HL-60 (cell line): ENCODE measurements around the gene CNGA2.

Source experiments
- DNase-seq, 2 experiments: peaks; one replicate each; pipeline ENCODE4 v3.0.0-alpha.2; 2010 to 2020; ENCODE audit warnings: low read depth in 1 of 2, low spot score in 1 of 2
- H3K27ac ChIP-seq: fragments of 250-450 bp; sonication (Bioruptor Pico); replicated peaks from 2 replicates; pipeline ENCODE4 v1.5.1; 2020; ENCODE audit warnings: mild to moderate bottlenecking, moderate library complexity
- H3K27me3 ChIP-seq: fragments of 250-450 bp; sonication (Bioruptor Pico); 2 replicates; pipeline ENCODE4 v1.5.1; 2021; ENCODE audit warnings: mild to moderate bottlenecking, moderate library complexity; ENCODE audit not compliant: insufficient read depth, poor library complexity, severe bottlenecking
- H3K4me3 ChIP-seq: replicated peaks from 2 replicates; pipeline ENCODE4 v1.5.1; 2011; ENCODE audit warnings: mild to moderate bottlenecking, control low read depth, low read length; ENCODE audit not compliant: insufficient read depth
- GABPA ChIP-seq: IDR thresholded peaks from 2 replicates; pipeline ENCODE4 v1.6.1; 2012; ENCODE audit warnings: low read depth
- POLR2AphosphoS5 ChIP-seq: IDR thresholded peaks from 2 replicates; pipeline ENCODE4 v1.6.1; 2012; ENCODE audit warnings: low read depth
- SPI1 ChIP-seq: IDR thresholded peaks from 2 replicates; pipeline ENCODE4 v1.6.1; 2012; ENCODE audit warnings: low read depth, mild to moderate bottlenecking, borderline replicate concordance
- TF ChIP-seq, protein P1 (sequence below): IDR thresholded peaks from 2 replicates; pipeline ENCODE4 v1.6.1; 2012; ENCODE audit warnings: low read depth; ENCODE audit not compliant: insufficient replicate concordance
- TF ChIP-seq, protein P2 (sequence below): IDR thresholded peaks from one replicate; pipeline ENCODE4 v1.5.1; 2011; ENCODE audit warnings: low read length, control low read depth, inconsistent platforms; ENCODE audit not compliant: insufficient read depth

CNGA2 gene

DNA sequence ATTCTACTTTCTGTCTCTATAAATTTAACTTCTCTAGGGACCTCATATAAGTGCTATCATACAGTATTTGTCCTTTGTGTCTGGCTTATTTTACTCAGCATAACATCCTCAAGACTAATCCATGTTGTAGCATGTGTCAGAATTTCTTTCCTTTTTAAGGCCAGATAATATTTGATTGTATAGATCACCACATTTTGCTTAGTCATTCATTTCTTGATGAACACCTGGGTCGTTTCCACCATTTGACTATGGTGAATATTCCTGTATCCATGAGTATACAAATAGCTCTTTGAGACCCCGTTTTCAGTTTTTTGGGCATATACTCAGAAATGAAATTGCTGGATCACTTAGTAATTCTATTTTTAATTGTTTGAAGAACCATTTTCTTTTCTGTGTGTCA lies 12.0 kb downstream of the CNGA2 start:
- TF ChIP-seq, protein P1, sequence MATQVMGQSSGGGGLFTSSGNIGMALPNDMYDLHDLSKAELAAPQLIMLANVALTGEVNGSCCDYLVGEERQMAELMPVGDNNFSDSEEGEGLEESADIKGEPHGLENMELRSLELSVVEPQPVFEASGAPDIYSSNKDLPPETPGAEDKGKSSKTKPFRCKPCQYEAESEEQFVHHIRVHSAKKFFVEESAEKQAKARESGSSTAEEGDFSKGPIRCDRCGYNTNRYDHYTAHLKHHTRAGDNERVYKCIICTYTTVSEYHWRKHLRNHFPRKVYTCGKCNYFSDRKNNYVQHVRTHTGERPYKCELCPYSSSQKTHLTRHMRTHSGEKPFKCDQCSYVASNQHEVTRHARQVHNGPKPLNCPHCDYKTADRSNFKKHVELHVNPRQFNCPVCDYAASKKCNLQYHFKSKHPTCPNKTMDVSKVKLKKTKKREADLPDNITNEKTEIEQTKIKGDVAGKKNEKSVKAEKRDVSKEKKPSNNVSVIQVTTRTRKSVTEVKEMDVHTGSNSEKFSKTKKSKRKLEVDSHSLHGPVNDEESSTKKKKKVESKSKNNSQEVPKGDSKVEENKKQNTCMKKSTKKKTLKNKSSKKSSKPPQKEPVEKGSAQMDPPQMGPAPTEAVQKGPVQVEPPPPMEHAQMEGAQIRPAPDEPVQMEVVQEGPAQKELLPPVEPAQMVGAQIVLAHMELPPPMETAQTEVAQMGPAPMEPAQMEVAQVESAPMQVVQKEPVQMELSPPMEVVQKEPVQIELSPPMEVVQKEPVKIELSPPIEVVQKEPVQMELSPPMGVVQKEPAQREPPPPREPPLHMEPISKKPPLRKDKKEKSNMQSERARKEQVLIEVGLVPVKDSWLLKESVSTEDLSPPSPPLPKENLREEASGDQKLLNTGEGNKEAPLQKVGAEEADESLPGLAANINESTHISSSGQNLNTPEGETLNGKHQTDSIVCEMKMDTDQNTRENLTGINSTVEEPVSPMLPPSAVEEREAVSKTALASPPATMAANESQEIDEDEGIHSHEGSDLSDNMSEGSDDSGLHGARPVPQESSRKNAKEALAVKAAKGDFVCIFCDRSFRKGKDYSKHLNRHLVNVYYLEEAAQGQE: no peak
- TF ChIP-seq SPI1: no peak
- TF ChIP-seq POLR2AphosphoS5: no peak
- TF ChIP-seq, protein P2, sequence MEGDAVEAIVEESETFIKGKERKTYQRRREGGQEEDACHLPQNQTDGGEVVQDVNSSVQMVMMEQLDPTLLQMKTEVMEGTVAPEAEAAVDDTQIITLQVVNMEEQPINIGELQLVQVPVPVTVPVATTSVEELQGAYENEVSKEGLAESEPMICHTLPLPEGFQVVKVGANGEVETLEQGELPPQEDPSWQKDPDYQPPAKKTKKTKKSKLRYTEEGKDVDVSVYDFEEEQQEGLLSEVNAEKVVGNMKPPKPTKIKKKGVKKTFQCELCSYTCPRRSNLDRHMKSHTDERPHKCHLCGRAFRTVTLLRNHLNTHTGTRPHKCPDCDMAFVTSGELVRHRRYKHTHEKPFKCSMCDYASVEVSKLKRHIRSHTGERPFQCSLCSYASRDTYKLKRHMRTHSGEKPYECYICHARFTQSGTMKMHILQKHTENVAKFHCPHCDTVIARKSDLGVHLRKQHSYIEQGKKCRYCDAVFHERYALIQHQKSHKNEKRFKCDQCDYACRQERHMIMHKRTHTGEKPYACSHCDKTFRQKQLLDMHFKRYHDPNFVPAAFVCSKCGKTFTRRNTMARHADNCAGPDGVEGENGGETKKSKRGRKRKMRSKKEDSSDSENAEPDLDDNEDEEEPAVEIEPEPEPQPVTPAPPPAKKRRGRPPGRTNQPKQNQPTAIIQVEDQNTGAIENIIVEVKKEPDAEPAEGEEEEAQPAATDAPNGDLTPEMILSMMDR: no peak
- no peak for TF ChIP-seq GABPA
- Histone ChIP-seq H3K27ac (no peak overlapping the region), H3K27me3 (no peaks in the 10 kb centered on the region), H3K4me3 (no peak overlapping the region)
- no peak for DNase-seq

DNA sequence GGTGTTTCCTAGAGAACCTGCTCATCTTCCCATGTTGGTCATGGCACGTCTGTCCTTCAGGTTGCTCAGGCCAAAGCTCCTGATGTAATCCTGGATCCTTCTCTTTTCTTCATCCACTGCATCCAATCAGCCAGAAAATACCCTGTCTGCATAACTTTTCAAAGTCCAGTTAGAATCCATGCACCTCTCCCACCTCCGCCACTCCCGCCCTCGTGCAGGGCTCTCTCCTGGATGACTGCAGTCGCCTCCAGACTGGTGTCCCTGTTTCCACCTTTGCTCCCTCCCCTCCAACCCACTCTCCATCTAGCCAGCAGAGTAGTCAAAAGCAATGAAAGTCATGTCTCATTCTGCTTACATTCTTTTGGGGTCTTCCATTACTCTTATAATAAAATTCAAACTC lies 16.0 kb downstream of the CNGA2 start:
- no peak overlapping the region for H3K27ac ChIP-seq
- H3K4me3 ChIP-seq: no peak overlapping the region
- no peak for DNase-seq
- TF ChIP-seq SPI1 (no peak), POLR2AphosphoS5 (no peak), GABPA (no peak)
- TF ChIP-seq, protein P2: no peak
- TF ChIP-seq, protein P1: no peak
- no peaks in the 10 kb centered on the region for H3K27me3 ChIP-seq

DNA sequence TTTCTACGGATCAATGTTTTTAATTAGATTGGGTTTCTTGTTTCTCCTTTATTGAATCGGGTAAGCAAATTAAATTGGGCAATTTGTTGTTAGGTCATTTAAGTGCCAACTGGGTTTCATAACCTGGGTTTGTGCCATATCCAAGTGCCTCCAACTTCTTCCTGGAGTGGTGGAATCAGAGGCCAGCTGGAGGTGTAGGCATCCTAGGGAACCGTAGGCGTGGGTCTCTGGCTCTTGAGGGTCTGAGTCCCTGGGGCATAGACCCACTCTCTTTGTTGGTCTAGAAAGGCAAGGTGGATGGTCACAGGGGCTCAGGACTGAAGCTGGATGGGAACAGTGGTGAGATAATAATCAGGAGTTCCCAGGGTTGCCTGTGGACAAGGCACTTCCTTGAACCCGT lies 18.3 kb downstream of the CNGA2 start:
- no peaks in the 10 kb centered on the region for H3K27me3 ChIP-seq
- no peak overlapping the region for H3K4me3 ChIP-seq
- no peak for DNase-seq
- TF ChIP-seq, protein P1: no peak
- TF ChIP-seq, protein P2: no peak
- no peak for TF ChIP-seq GABPA
- TF ChIP-seq POLR2AphosphoS5: no peak
- TF ChIP-seq SPI1: no peak
- no peak overlapping the region for H3K27ac ChIP-seq
